Thyroid gland (tissue), 4 donors: Measurements from ENCODE around the gene NMRAL1.

Source experiments
- POLR2A ChIP-seq, 2 donors: fragments of 450-650 bp; IDR thresholded peaks; one replicate each; pipeline ENCODE4 v1.6.1; 2017; ENCODE audit warnings: antibody characterized with exemption in 2 of 2, mild to moderate bottlenecking in 2 of 2, moderate library complexity in 1 of 2
- TF ChIP-seq, protein P1 (sequence below), 6 experiments: fragments of 200-600 bp in 3 of 6; fragments of 450-650 bp in 3 of 6; sonication (generic) in 3 of 6; IDR thresholded peaks; one replicate each; pipeline ENCODE4 v1.5.1; 2016 to 2019; ENCODE audit warnings: antibody characterized with exemption in 6 of 6, mild to moderate bottlenecking in 2 of 6, inconsistent platforms in 1 of 6, moderate library complexity in 1 of 6

DNA sequence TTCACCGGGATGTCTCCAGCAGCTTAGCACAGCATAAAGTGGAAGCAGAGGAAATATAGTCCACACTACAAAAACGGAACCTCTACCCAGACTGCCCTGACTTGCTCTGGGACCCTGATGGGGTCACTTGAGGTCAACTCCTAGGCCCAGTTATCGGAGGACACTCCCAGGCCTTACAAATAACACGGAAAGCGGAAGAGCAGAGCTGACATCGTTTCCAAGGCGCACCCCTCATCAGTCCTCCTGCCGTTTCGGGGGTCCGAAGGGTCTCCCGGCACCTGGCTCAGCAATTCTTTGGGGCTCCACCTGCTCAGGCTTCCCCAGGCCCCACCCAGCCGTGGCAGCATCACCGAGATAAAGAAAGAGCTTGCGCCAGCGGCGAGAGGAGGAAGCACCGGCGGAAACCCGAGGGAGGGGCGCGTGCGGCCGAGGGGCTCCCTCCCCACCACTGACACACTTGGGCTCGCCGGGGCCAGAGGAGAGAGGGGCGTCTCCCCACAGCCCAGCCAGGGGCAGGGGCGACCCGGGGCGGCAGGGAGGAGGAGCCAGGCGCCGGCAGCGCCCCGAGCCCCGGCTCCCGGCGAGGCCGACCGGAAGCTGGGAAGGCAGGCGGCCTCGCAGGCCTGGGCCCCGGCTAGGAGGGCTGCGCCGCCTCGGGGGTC lies 58.8 kb downstream of the NMRAL1 start:
- TF ChIP-seq, protein P1, sequence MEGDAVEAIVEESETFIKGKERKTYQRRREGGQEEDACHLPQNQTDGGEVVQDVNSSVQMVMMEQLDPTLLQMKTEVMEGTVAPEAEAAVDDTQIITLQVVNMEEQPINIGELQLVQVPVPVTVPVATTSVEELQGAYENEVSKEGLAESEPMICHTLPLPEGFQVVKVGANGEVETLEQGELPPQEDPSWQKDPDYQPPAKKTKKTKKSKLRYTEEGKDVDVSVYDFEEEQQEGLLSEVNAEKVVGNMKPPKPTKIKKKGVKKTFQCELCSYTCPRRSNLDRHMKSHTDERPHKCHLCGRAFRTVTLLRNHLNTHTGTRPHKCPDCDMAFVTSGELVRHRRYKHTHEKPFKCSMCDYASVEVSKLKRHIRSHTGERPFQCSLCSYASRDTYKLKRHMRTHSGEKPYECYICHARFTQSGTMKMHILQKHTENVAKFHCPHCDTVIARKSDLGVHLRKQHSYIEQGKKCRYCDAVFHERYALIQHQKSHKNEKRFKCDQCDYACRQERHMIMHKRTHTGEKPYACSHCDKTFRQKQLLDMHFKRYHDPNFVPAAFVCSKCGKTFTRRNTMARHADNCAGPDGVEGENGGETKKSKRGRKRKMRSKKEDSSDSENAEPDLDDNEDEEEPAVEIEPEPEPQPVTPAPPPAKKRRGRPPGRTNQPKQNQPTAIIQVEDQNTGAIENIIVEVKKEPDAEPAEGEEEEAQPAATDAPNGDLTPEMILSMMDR (IDR thresholded peaks at IDR 0.05), result no peak
- no peak for TF ChIP-seq POLR2A (IDR thresholded peaks at IDR 0.05)
